ENCODE results near the gene TAF5L. TPM values are rescaled to one million over a fixed set of nuclear protein-coding genes. Genes with fewer than 3 reads are reported as not detected.
A peak's percentile ranks its signal among the peaks of the same experiment; 100 is the strongest.

The TAF5L gene
- total and polyA plus RNA-seq, 8 donors = 0.29 to 33.8 (median 8.8) TPM

DNA sequence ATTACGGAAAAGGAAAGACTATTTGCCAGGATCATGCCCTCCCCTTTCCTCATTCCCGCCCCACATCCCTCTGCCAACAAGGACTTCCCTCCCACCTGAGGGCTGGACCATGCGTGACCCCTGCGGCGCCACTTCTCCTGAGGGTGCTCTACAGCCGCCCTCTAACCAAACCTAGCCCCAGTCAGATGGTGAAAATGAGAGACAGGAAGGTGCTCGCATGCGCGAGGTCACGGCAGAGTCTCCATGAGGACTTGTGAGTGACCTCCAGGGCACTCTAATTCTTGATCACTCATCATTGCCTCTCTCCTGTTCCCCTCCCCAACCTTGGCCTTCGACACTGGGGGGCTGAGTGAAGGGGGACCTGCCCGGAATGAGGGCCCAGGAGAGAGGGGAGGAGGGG, 32.1 kb downstream of the TAF5L start:
- Histone ChIP-seq H3K27ac (peak overlapping the region in 1 of 5 donors; percentile 36), H3K27me3 (no peaks in the 10 kb centered on the region), H3K36me3 (peaks cover 12 to 47% (median 34%) of the 10 kb centered on the region in 4 donors), H3K4me1 (peaks cover 0 to 26% (median 12%) of the 10 kb centered on the region in 4 donors), H3K4me3 (no peak overlapping the region), H3K9me3 (no peaks in the 10 kb centered on the region)
- TF ChIP-seq EP300 (IDR thresholded peaks at IDR 0.05) (no peak), POLR2AphosphoS5 (IDR thresholded peaks at IDR 0.05) (no peak), POLR2A (IDR thresholded peaks at IDR 0.05) (no peak)
- TF ChIP-seq, protein P1, sequence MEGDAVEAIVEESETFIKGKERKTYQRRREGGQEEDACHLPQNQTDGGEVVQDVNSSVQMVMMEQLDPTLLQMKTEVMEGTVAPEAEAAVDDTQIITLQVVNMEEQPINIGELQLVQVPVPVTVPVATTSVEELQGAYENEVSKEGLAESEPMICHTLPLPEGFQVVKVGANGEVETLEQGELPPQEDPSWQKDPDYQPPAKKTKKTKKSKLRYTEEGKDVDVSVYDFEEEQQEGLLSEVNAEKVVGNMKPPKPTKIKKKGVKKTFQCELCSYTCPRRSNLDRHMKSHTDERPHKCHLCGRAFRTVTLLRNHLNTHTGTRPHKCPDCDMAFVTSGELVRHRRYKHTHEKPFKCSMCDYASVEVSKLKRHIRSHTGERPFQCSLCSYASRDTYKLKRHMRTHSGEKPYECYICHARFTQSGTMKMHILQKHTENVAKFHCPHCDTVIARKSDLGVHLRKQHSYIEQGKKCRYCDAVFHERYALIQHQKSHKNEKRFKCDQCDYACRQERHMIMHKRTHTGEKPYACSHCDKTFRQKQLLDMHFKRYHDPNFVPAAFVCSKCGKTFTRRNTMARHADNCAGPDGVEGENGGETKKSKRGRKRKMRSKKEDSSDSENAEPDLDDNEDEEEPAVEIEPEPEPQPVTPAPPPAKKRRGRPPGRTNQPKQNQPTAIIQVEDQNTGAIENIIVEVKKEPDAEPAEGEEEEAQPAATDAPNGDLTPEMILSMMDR (IDR thresholded peaks at IDR 0.05) = no peak
- DNase-seq = no peak
- WGBS, 5 donors = 85 to 94% (median 90%) methylated on average over 10 to 12 of the region's 12 CpGs
- intact Hi-C loops (cut with DNase I; ENCODE audit: low total_unique reads) = no loop called here

DNA sequence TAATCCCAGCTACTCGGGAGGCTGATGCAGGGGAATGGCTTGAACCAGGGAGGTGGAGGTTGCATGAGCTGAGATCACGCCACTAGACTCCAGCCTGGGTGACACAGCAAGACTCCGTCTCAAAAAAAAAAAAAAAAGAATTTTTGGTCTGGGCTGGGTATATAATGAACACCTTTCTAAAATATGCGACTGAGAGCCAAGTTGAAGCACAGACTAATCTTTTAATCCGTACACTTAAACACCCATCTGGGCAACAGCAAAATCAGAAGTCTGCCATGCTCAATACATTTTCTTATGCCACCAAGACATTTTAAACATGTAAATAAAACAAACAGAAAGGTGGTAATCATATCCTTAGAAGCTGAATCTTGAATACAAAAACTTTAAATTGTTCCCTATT, 35.8 kb downstream of the TAF5L start:
- H3K4me1 ChIP-seq = no peaks in the 10 kb centered on the region
- TF ChIP-seq EP300 (IDR thresholded peaks at IDR 0.05) = no peak
- TF ChIP-seq POLR2AphosphoS5 (IDR thresholded peaks at IDR 0.05) = no peak
- no peak for TF ChIP-seq POLR2A (IDR thresholded peaks at IDR 0.05)
- TF ChIP-seq, protein P1 (IDR thresholded peaks at IDR 0.05) = no peak
- no peaks in the 10 kb centered on the region for H3K9me3 ChIP-seq
- no peak overlapping the region for H3K4me3 ChIP-seq
- H3K27me3 ChIP-seq = no peaks in the 10 kb centered on the region
- intact Hi-C loops (cut with DNase I; ENCODE audit: low total_unique reads) = no loop called here
- H3K36me3 ChIP-seq = peaks cover 12 to 40% (median 30%) of the 10 kb centered on the region in 4 donors
- DNase-seq = no peak
- WGBS, 5 donors = 78 to 97% (median 91%) methylated on average over 5 of the region's 5 CpGs
- H3K27ac ChIP-seq = peak overlapping the region in 1 of 5 donors; percentile 49

DNA sequence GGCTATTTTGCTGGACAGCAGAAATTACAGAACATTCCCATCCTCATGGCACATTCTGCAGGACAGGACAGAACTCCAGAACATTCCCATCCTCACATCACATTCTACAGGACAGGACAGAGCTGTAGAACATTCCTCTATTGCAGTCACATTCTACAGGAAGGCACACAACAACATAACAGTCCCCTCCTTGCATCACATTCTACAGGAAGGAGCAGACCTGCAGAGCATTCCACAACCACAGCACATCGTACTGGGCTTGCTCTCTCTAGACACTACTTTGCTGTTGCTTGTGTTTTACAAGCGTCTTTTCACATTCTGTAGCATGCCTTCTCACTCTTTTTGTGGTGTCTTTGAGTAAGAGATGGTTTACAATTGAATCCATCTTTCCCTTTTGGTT, 40.6 kb downstream of the TAF5L start:
- no peaks in the 10 kb centered on the region for H3K27me3 ChIP-seq
- no peak overlapping the region for H3K4me3 ChIP-seq
- WGBS, 5 donors = 69 to 87% (median 82%) methylated on average over 2 of the region's 2 CpGs
- intact Hi-C loops (cut with DNase I; ENCODE audit: low total_unique reads) = no loop called here
- no peak for TF ChIP-seq EP300 (IDR thresholded peaks at IDR 0.05)
- no peak for TF ChIP-seq POLR2AphosphoS5 (IDR thresholded peaks at IDR 0.05)
- TF ChIP-seq, protein P1 (IDR thresholded peaks at IDR 0.05) = no peak
- TF ChIP-seq POLR2A (IDR thresholded peaks at IDR 0.05) = no peak
- no peak overlapping the region for H3K27ac ChIP-seq
- peaks cover 6 to 13% (median 8%) of the 10 kb centered on the region in 4 donors for H3K4me1 ChIP-seq
- DNase-seq = no peak
- no peaks in the 10 kb centered on the region for H3K9me3 ChIP-seq
- H3K36me3 ChIP-seq = no peaks in the 10 kb centered on the region

DNA sequence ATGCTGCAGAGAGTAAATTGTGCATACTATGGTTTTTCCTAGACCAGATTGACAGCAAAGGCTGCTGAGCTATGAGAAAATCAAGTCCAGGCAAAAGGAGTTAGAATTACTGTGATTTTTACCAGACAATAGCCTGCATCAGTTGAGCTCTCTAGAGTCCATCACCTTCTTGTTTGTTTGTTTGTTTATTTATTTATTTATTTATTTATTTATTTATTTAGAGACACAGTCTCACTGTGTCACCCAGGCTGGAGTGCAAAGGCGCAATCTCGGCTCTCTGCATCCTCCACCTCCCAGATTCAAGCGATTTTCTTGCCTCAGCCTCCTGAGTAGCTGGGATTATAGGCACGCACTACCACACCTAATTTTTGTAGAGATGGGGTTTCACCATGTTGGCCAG, 43.2 kb downstream of the TAF5L start:
- Histone ChIP-seq H3K27ac (peak overlapping the region in 3 of 5 donors; percentile 31 to 71 (median 43)), H3K4me3 (no peak overlapping the region), H3K9me3 (no peaks in the 10 kb centered on the region), H3K36me3 (no peaks in the 10 kb centered on the region), H3K27me3 (no peaks in the 10 kb centered on the region), H3K4me1 (peaks cover 13 to 27% (median 23%) of the 10 kb centered on the region in 4 donors)
- TF ChIP-seq POLR2A (IDR thresholded peaks at IDR 0.05) = no peak
- TF ChIP-seq, protein P1 (IDR thresholded peaks at IDR 0.05) = no peak
- intact Hi-C loops (cut with DNase I; ENCODE audit: low total_unique reads) = no loop called here
- 92 to 97% (median 94%) methylated on average over 4 of the region's 4 CpGs for WGBS, 5 donors
- no peak for DNase-seq
